GM21515 (cell line): ENCODE measurements around the gene C1orf105.
A peak's percentile ranks its signal among the peaks of the same experiment; 100 is the strongest.
"Not testable (repeated sequence)": the region's sequence is repeated elsewhere in the genome, so short reads cannot be mapped to it uniquely, and the experiment has no call there.

ENCODE experiments used
- ATAC-seq: cut with Tn5 transposase; IDR thresholded peaks from one replicate; pipeline ENCODE4 v1.9.1; 2021; ENCODE audit not compliant: unreplicated experiment

The C1orf105 gene

GRCh38 chr1:172425339-172425738 is 4.9 kb downstream of the C1orf105 start:
- ATAC-seq = no peak

- ATAC-seq = no peak
Observed at GRCh38 chr1:172427191-172427590, 6.7 kb downstream of the C1orf105 start.

DNA sequence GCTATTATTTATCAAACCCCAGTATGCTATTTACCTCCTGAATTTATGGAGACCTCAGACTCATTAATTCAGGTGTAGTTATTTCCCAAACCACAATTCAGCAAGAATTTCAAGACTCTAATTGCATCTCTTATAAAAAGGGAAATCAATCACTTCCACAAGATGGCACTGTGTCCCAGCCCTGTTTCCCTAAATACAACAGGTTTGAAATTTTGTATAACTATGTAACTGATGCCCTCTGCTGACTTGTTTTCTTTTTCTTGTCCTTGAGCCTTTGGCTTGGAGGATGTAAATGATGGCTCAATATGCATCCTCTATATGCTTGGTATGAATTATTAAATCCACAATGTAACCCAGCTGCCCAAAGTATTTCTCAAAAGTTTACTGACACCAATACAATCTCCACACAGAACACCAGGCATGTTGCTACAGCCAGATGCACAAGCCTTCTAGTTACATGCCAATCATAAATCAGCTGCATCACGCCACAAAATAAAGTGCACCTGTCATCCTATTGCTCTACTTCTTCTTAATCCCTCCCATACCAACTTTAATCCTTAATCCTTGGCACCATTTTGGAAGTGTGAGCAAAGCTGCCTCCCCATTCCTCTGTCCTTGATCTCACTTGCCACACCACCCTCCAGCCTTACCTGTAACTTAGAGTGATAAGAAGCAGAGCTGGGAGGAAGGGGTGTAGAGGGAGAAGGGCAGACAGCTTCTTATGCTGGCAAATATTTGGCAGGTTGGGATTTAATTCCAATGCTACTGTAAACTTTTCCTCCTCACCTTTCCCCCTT is 9.0 kb downstream of the C1orf105 start:
- ATAC-seq = no peak

DNA sequence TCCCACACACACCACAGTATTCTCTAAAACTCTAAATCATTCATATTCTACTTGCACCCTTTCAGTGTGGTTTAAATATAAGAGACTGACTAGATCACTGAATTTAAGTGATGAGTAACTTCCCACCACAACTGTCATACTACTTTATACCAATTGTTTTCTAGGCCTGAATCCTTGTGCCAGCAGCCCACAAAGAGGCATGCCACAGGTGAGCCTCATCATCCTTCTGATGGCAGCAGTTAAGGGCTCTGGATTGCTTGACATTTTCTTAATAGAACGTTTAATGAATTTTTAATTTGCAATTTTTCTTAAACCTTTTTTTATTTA is 9.6 kb downstream of the C1orf105 start:
- ATAC-seq = no peak

DNA sequence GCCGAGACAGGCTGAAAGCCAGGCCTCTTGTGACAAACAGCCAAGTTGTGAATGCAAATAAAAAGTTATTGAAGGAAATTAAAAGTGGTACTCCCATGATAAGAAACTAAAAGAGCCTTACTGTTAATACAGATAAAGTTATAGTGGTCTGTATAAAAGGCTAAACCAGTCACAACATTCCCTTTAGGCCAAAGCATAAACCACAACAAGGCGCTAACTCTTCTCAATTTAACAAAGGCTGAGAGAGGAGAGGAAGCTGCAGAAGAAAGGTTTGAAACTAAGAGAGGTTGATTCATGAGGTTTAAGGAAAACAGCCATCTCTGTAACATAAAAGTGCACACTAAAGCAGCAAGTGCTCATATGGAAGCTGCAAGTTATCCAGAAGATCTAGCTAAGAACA is 10.7 kb downstream of the C1orf105 start:
- ATAC-seq = no peak

DNA sequence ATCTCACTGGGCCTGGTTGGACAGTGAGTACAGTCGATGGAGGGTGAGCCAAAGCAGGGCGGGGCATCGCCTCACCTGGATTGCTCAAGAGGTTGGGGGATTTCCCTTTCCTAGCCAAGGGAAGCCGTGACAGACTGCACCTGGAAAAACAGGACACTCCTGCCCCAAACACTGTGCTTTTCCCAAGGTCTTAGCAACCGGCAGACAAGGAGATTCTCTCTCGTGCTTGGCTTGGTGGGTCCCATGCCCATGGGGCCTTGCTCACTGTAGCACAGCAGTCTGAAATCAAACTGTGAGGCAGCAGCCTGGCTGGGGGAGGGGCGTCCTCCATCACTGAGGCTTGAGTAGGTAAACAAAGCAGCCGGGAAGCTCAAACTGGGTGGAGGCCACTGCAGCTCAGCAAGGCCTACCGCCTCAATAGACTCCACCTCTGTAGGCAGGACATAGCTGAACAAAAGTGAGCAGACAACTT is 11.3 kb downstream of the C1orf105 start:
- no peak for ATAC-seq

GRCh38 chr1:172437183-172437582 is 16.7 kb downstream of the C1orf105 start:
- not testable (repeated sequence) for ATAC-seq

DNA sequence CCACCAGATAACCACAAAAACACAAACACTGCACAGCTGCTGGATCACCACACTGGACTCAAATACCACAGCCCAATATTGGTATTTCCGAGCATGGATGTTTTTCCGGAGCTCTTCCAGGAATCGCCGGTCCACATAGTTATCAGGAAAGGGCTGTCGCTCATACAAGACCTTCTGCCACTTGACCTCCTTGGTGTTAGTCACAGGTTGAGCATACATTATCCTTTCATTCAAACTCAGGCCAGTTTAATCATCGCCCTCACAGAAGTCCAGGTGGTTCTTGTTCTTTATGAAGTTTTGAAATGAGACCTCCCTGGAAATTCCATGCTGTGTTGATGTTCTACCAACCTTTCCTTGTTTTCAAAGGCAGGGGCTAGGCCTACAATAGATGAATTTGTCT is 21.9 kb downstream of the C1orf105 start:
- no peak for ATAC-seq

DNA sequence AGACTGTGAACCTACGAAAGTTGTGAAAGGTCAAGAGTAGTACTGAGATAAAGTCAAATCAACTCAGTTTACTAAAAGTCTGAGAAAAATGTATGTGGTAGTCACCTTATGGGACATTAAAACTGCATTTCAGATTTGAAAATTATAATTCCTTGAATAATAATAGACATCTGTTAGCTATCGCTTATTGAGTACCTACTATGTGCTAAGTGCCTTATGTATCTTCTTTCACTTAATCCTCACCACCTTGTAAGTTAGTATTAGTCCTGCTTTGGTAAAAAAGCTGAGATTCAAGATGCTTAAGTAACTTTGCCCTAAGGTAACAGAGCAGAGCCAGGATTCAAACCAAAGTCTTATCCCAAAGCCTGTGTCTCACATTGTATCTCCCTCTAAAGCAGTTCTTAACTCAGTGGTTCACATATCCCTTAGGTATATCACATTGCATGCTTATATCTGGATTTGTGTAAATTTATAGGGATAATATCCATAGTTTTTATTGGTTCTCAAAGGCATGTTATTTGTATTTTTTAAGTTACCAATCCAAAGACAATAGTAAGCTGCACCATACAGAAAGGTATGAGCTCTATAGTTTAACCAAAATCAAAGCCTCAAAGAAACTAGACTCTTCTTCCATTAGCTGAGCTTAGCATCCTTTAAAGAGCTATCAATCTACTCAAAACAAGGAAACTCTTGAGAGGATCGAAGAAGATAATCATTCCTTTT is 22.5 kb downstream of the C1orf105 start:
- ATAC-seq = no peak

DNA sequence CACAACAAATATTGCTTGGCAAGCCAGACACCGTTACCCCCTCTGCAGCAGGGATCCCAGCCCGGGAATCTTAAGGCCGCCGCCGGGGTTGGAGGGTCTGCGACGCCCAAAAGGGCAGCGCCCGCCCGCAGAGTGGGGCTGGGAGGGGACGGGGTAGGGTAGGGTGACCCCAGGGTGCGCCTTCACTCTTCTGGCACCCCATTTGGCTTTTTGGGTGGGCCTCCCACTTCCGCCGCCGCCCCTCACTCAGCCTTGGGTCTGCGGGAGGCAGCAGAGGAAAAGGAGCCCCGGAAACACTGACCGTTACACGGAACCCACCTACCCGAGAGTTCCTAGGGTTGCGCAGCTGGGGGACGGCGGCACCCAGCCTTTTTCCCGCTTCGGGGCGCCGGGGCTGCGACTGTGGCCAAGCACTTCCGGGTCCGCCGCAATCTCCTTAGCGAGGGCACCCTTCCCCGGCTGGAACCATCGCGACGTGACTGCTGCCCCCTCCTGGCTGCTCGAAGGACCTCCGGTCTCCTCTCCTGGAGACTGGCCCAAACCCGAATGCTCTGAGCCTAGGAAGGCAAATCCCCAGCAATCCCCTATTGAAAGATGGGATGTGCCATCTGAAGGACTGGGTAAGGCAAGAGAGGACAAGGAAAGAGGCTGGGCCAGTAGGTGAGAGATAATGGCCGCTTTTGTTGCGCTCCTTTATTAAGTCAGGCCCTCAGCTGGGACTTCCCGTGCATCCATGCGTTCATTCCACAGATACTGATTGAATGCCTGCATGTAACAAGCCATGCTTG is 23.4 kb downstream of the C1orf105 start, which contains the start of gene PIGC:
Gene PIGC, minus strand, starts transcription at position 404 of the 788 bp plus-strand sequence. CDS start 1,447 bp downstream, outside the sequence.
- peak; percentile 100 for ATAC-seq

- no peak for ATAC-seq
Observed at GRCh38 chr1:172446547-172446946, 26.1 kb downstream of the C1orf105 start.

DNA sequence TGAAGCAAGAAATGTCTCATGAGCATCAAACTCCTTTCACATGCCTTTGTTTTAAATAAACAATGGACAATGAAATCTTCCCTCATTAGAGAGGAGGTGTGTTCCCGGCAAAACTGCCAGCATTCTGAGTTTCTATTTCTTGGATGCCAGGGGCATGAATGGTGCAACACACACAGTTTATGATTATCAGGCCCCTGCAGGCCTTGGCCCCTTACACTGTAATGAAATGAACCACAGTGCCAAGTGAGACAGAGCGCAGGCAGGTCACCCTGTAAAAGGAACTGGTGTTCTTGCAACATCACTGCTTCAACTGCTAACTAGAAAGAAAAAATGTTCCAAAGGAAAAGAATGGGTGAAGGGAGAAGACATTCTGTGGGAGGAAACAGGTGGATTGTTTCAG is 27.2 kb downstream of the C1orf105 start:
- ATAC-seq = no peak

DNA sequence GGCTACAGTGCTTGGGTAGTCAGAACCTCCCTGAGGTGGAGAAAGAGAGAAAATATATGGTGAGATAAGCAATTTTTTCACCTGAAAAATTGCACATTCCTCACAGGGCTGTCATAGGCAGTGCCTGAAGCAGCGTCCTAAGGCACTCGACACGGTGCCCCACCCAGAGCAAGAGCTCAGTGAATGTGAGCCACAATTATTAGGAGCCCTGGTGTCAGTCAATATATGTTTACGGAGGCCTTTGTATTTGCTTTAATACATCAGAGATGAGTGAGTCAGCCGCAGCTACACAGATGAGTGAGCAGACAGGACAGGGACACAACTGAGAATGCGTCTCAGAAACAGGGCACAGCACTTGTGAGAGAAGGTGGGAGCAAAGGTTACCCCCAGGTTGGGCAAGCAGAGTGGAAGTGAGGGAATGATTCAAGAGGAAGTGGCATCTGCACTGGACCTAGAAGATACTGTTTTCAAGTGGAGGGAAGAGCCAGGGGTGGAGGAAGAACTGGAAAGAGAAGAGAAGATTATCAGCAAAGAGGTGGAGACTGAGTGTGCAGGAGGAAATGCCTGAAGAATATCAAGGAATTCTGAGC is 28.6 kb downstream of the C1orf105 start:
- no peak for ATAC-seq

DNA sequence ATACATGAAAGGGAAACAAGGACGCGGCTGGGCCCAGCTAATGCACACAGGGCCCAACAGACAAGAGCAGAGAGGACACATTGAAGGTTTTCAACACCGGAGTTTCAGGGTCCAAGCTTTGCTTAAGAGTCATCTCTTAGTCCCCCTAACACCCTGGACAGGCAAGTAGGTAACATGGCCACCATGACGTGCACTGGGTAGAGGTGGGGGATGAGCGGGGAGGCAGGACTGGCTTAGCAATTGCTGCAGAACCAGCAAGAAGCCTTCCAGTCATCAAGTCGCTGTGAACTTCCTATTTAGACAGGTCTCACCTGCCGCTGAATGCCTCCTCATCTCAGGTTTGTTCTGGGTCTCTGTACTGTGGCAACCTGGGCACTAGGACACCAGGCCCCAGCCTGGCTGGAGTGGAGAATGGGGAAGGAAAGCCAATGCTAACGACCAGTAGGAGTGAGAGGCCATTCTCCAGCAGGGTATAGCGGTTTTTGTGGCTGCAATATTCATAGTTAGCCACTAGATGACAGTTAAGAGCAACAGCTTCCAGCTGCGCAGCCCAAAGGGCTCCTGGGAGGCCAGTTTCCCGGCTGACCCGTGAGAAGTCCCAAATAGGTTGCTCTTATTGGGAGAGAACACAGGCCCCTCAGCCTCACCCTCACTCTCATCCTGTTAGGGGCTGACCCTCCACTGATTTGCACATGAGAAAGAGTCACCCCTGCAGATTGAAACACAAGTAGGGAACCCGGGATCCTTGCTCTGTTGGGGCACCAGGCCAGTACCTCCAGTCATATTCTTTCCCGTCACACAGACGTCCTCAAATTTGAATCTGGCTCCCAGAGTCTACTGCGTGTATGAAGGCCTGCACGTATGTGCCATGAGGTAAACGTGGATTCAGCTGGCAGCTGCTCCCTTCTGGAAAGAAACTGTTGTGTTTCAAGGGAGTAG is 29.4 kb downstream of the C1orf105 start:
- peak; percentile 92 for ATAC-seq

- ATAC-seq = no peak
Observed at GRCh38 chr1:172450524-172450885, 30.0 kb downstream of the C1orf105 start.

DNA sequence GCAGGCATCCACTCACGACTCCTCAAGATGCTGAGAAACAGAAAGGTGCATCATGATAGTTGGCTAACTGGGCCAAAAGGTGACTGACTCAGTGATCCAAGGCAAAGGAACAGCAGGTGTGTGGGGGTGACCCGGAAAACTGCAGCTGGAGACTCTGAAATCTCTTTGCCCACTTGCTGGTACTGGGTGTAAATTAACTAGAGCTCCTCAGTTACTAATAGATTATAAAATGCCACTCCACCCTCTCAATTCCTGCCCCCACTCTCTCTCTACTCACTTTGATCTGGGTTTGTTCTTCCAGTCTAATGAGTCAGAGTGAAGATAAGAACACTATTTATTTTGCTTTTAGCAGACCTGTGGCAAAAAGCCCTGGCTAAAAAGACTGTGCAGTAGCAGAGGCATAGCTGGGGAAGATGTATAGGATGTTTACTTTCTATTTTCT is 30.5 kb downstream of the C1orf105 start:
- no peak for ATAC-seq

GRCh38 chr1:172452536-172453152 is 32.2 kb downstream of the C1orf105 start:
- ATAC-seq = no peak

DNA sequence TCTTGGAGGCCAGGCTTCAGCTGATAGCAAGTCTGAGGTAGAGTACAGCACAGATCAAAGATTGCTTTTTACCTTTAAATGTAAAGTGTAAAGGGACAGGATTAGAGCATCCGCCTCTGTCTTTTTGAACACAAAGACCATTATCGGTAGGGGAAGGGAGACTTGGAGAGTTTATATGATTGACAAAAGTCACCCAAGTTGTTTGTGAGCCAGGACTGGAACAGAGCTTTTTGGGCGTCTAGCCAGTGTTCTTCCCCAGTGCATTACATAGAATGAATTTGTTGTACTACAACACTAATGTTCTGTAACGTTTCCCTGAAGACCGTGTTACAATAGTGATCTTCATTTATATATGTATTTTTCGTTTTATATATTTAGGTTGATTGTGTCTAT is 32.7 kb downstream of the C1orf105 start:
- no peak for ATAC-seq

GRCh38 chr1:172453607-172454006 is 33.1 kb downstream of the C1orf105 start:
- no peak for ATAC-seq

GRCh38 chr1:172455451-172455850 is 35.0 kb downstream of the C1orf105 start:
- no peak for ATAC-seq
